ENCODE results near the gene A2M.

A2M gene

DNA sequence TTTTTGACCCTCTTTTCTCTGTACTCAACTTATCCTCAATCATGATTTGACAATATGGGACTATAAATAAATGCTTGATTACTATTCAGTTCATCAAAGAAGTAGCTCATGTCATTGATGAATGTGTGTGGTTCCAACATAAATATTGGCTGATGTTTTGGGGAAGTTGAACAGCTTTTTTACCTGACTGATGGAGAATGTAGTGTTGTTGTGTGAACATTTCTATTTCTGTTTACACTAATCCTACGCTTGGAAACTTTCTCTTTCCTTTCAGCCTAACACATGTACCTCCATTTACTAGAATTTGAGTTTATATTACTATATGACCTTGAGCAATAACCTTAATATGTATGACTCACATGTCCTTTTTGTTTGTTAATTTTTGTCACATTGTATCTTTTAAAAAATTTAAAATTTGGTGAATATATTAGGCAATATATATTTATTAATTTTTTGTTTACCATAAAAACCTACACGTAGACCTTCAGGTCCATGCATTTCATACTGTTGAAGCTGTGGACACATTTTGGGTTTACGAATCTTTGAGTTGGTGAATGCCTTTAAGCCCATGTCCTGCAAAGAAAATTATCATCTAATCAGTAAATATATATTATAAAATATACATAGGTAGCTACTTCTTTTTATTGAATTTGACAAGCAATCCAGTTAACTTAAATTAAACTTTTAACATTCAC, 21.1 kb downstream of the A2M start:
- ATAC-seq (no peak), DNase-seq (ENCODE audit: low spot score in 2 of 2) (no peak)
- Mint-ChIP-seq H3K4me1 (peaks cover 11% of the 10 kb centered on the region), H3K36me3 (peaks cover 10% of the 10 kb centered on the region), H3K4me3 (no peak overlapping the region), H3K9me3 (no peaks in the 10 kb centered on the region), H3K27ac (no peak overlapping the region)

DNA sequence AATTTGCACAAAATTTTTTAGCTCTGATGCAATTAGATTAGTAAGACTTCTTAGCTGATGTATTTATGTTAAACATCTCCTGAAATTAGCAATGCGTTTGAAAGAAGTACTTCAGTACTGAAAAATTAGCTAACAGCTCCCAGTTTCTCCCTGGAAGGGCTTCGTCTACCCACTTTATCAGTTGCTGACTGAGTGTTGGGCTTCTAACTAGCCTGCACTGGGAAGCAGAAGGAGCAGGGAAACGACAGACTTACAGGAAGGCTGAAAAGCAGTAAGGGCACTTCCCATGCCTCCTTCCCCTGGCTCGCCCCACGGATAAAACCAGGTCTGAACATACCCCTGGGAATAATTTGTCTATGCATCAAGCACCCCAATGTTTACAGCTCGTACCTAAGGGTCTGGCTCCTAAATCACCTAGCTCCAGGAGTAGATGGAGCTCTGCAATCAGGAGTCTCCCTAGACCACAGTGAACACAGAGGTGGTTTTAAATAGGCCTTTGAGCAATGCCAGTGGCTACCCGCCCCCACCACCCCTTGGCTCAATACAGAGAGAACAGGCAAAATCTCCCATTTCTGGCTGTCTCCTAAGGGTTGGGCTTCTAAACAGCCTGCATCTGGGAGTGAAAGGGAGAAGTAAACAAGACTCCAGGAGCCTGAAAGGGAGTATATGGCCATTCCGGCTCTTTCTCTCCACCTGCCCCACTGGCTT, 23.7 kb downstream of the A2M start:
- DNase-seq (ENCODE audit: low spot score in 2 of 2) (no peak), ATAC-seq (no peak)
- Mint-ChIP-seq H3K9me3 (no peaks in the 10 kb centered on the region), H3K4me1 (peaks cover 11% of the 10 kb centered on the region), H3K4me3 (no peak overlapping the region), H3K36me3 (peaks cover 5% of the 10 kb centered on the region), H3K27ac (no peak overlapping the region)

DNA sequence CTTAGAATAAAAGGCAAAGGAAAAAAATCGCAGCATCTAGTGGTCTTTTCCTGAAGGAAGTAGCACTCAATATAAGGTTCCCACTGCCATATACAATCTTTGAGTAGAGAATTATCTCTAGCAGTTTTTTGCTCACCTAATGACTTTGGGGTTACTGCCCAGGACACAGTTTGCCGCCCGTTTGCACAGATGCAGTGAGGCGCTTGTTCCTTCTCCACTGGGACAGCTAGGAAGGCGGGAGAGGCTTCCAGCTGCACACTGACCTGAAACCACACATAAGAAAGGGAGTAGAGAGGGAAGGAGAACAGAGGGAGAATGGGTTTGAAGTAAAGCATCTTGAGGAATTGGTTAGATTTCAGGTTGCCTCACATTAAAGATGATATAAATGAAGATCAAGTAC, 25.5 kb downstream of the A2M start:
- H3K4me1 Mint-ChIP-seq: peaks cover 11% of the 10 kb centered on the region
- DNase-seq (ENCODE audit: low spot score in 2 of 2) (no peak), ATAC-seq (no peak)
- peaks cover 3% of the 10 kb centered on the region for H3K9me3 Mint-ChIP-seq
- peaks cover 5% of the 10 kb centered on the region for H3K36me3 Mint-ChIP-seq
- no peak overlapping the region for H3K27ac Mint-ChIP-seq
- no peak overlapping the region for H3K4me3 Mint-ChIP-seq

DNA sequence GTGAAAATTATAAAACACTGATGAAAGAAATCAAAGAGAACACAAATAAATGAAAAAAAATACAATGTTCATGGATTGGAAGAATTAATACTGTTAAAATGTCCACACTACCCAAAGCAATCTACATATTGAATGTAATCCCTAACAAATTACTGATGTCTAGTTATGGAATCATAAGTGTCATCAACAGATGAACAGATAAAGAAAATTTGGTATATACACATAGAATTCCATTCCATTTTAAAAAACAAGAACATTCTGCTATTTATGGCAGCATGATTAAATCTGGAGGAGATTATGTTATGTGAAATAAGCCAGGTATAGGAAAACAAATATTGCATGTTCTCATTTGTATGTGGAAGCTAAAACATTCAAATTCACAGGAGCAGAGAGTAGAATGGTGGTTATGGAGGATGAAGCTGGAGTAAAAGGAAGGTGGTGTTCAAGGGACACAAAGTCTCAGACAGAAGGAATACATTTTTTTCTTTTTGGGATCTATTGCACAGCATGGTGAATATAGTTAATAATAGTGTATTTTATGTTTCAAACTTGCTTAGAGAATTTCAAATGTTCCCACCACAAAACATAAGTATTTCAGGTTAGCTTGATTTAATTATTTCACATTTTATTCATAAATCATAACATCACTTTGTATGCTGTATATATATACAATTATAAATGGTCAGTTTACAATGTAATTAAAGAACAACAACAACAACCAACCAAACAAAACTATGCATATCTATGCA, 28.5 kb downstream of the A2M start:
- Mint-ChIP-seq H3K4me3 (no peak overlapping the region), H3K27ac (no peak overlapping the region), H3K36me3 (no peaks in the 10 kb centered on the region), H3K4me1 (peaks cover 14% of the 10 kb centered on the region), H3K9me3 (peaks cover 15% of the 10 kb centered on the region)
- DNase-seq (ENCODE audit: low spot score in 2 of 2) (no peak), ATAC-seq (no peak)

DNA sequence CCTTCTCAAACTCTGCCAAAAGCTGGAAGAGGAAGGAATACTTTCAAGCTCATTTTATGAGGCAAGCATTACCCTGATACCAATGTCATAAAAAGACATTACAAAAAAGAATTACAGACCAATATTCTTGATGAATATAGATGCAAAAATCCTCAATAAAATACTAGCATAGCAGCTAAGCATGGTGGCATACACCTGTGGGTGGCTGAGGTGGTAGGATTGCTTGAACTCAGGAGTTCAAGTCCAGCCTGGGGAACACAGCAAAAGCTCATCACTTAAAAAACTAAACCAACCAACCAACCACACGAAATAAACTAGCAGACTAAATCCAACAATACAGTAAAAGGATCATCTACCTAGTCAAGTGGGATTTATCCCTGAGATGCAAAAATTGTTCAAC, 29.6 kb downstream of the A2M start:
- no peak overlapping the region for H3K27ac Mint-ChIP-seq
- peaks cover 15% of the 10 kb centered on the region for H3K9me3 Mint-ChIP-seq
- peaks cover 16% of the 10 kb centered on the region for H3K4me1 Mint-ChIP-seq
- ATAC-seq (no peak), DNase-seq (ENCODE audit: low spot score in 2 of 2) (no peak)
- no peaks in the 10 kb centered on the region for H3K36me3 Mint-ChIP-seq
- no peak overlapping the region for H3K4me3 Mint-ChIP-seq

GRCh38 chr12:9084417-9084816, 31.3 kb downstream of the A2M start:
- DNase-seq (ENCODE audit: low spot score in 2 of 2) (no peak), ATAC-seq (no peak)
- Mint-ChIP-seq H3K4me1 (peaks cover 13% of the 10 kb centered on the region), H3K36me3 (no peaks in the 10 kb centered on the region), H3K9me3 (peaks cover 15% of the 10 kb centered on the region), H3K27ac (no peak overlapping the region), H3K4me3 (no peak overlapping the region)

DNA sequence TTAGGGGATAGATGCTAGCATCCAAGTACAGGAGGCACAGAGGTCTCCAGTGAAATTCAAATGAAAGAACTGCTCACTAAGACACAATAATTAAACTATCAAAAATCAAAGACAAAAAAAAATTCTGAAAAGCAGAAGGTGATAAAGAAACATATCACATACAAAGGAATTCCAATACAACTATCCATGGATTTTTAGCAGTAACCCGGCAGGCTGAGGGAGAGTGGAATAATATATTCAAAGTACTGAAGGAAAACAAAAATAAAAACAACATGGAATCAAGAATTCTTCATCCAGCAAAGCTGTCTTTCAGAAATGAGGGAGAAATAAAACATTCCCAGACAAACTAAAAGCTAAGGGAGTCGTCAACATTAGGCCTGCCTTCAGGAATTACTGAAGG, 31.9 kb downstream of the A2M start:
- Mint-ChIP-seq H3K4me3 (no peak overlapping the region), H3K4me1 (peaks cover 13% of the 10 kb centered on the region), H3K36me3 (no peaks in the 10 kb centered on the region), H3K9me3 (peaks cover 15% of the 10 kb centered on the region), H3K27ac (no peak overlapping the region)
- no peak for ATAC-seq
- no peak for DNase-seq (ENCODE audit: low spot score in 2 of 2)

GRCh38 chr12:9081667-9082427, 33.9 kb downstream of the A2M start:
- Mint-ChIP-seq H3K9me3 (peaks cover 15% of the 10 kb centered on the region), H3K4me3 (no peak overlapping the region), H3K36me3 (no peaks in the 10 kb centered on the region), H3K27ac (no peak overlapping the region), H3K4me1 (peaks cover 13% of the 10 kb centered on the region)
- DNase-seq (ENCODE audit: low spot score in 2 of 2) (no peak), ATAC-seq (no peak)

GRCh38 chr12:9079883-9080675, 35.6 kb downstream of the A2M start:
- ATAC-seq: no peak
- Mint-ChIP-seq H3K4me3 (no peak overlapping the region), H3K9me3 (peaks cover 12% of the 10 kb centered on the region), H3K36me3 (no peaks in the 10 kb centered on the region), H3K27ac (no peak overlapping the region), H3K4me1 (peaks cover 18% of the 10 kb centered on the region)
- DNase-seq (ENCODE audit: low spot score in 2 of 2): no peak

GRCh38 chr12:9079082-9079481, 36.6 kb downstream of the A2M start:
- Mint-ChIP-seq H3K9me3 (peaks cover 7% of the 10 kb centered on the region), H3K4me3 (no peak overlapping the region), H3K36me3 (no peaks in the 10 kb centered on the region), H3K27ac (no peak overlapping the region), H3K4me1 (peaks cover 10% of the 10 kb centered on the region)
- ATAC-seq: no peak
- DNase-seq (ENCODE audit: low spot score in 2 of 2): no peak

- Mint-ChIP-seq H3K9me3 (no peaks in the 10 kb centered on the region), H3K4me3 (no peak overlapping the region), H3K27ac (no peak overlapping the region), H3K4me1 (peaks cover 14% of the 10 kb centered on the region), H3K36me3 (no peaks in the 10 kb centered on the region)
- DNase-seq (ENCODE audit: low spot score in 2 of 2) (no peak), ATAC-seq (no peak)
Observed at GRCh38 chr12:9077152-9078031, 38.3 kb downstream of the A2M start.

DNA sequence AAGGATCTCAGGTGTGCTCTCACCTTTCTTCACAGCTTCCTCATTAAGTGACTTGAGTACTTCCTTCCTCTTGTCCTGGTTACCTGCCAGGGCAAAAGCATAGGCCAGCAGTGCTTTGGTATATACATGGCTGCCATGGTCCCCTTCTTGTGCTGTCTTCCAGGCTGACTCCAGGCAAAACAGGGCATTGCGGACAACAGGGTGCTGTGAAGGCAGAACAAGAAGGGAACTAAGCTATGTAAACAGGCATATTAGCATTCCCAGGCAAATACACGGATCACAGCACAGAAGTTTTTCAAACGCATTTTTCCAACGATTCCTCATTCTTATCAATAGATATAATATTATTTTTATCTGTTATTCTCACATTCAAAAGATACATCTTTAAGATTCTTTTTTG, 39.0 kb downstream of the A2M start:
- ATAC-seq: no peak

GRCh38 chr12:9075138-9075535, 40.6 kb downstream of the A2M start:
- DNase-seq (ENCODE audit: low spot score in 2 of 2) (no peak), ATAC-seq (no peak)
- peaks cover 11% of the 10 kb centered on the region for H3K4me1 Mint-ChIP-seq
- no peaks in the 10 kb centered on the region for H3K9me3 Mint-ChIP-seq
- H3K4me3 Mint-ChIP-seq: no peak overlapping the region
- H3K27ac Mint-ChIP-seq: no peak overlapping the region
- peaks cover 8% of the 10 kb centered on the region for H3K36me3 Mint-ChIP-seq

More for the DNA sequence above, 39.0 kb downstream of the A2M start:
- Mint-ChIP-seq H3K4me1 (peaks cover 15% of the 10 kb centered on the region), H3K9me3 (no peaks in the 10 kb centered on the region), H3K27ac (no peak overlapping the region), H3K4me3 (no peak overlapping the region), H3K36me3 (no peaks in the 10 kb centered on the region)
- no peak for DNase-seq (ENCODE audit: low spot score in 2 of 2)
